HG02798 (cell line): ENCODE results near the gene WDR33.

Experiments
- ATAC-seq: cut with Tn5 transposase; IDR thresholded peaks from one replicate; pipeline ENCODE4 v1.9.1; 2021; ENCODE audit warnings: mild to moderate bottlenecking; ENCODE audit not compliant: unreplicated experiment, poor library complexity

The WDR33 gene

GRCh38 chr2:127659408-127660290 is 151.3 kb downstream of the WDR33 start:
- ATAC-seq = no peak

GRCh38 chr2:127658641-127659407 is 152.1 kb downstream of the WDR33 start:
- no peak for ATAC-seq

GRCh38 chr2:127658146-127658545 is 152.8 kb downstream of the WDR33 start:
- ATAC-seq = no peak

GRCh38 chr2:127657232-127657595 is 153.8 kb downstream of the WDR33 start:
- ATAC-seq = no peak

- no peak for ATAC-seq
Measured at GRCh38 chr2:127656569-127657231, 154.3 kb downstream of the WDR33 start.

GRCh38 chr2:127655209-127656073 is 155.5 kb downstream of the WDR33 start:
- no peak for ATAC-seq

- ATAC-seq = no peak
Measured at GRCh38 chr2:127654838-127655175, 156.2 kb downstream of the WDR33 start.

GRCh38 chr2:127654084-127654837 is 156.7 kb downstream of the WDR33 start:
- ATAC-seq = no peak

GRCh38 chr2:127653421-127654083 is 157.4 kb downstream of the WDR33 start:
- ATAC-seq = no peak

- ATAC-seq = no peak
Measured at GRCh38 chr2:127652786-127653357, 158.1 kb downstream of the WDR33 start.

- ATAC-seq = no peak
Measured at GRCh38 chr2:127651971-127652550, 158.9 kb downstream of the WDR33 start.

GRCh38 chr2:127651381-127651809 is 159.6 kb downstream of the WDR33 start:
- no peak for ATAC-seq
